Measurements from ENCODE around the gene FCGR2B.
"Not testable (repeated sequence)": the region's sequence is repeated elsewhere in the genome, so short reads cannot be mapped to it uniquely, and the experiment has no call there.

FCGR2B gene
- long read RNA-seq = 0 reads

GRCh38 chr1:161662684-161663339, at the start of gene FCGR2B:
Gene FCGR2B, plus strand, starts transcription at chr1:161663143. Its CDS starts 99 bp downstream, at chr1:161663242.
- not testable (repeated sequence) for H3K27me3 ChIP-seq (ENCODE audit: insufficient read depth, poor library complexity, severe bottlenecking); H3K27ac ChIP-seq (replicated peaks); H3K4me3 ChIP-seq (replicated peaks; ENCODE audit: insufficient read depth, low read length); DNase-seq (ENCODE audit: low read depth in 1 of 2, low spot score in 1 of 2)

- H3K27ac ChIP-seq (replicated peaks); H3K4me3 ChIP-seq (replicated peaks; ENCODE audit: insufficient read depth, low read length); DNase-seq (ENCODE audit: low read depth in 1 of 2, low spot score in 1 of 2); H3K27me3 ChIP-seq (ENCODE audit: insufficient read depth, poor library complexity, severe bottlenecking): not testable (repeated sequence)
Measured at GRCh38 chr1:161616417-161616816, 46.5 kb upstream of the FCGR2B start.

GRCh38 chr1:161618517-161618916, 44.4 kb upstream of the FCGR2B start:
- H3K27ac ChIP-seq (replicated peaks); H3K4me3 ChIP-seq (replicated peaks; ENCODE audit: insufficient read depth, low read length); H3K27me3 ChIP-seq (ENCODE audit: insufficient read depth, poor library complexity, severe bottlenecking); DNase-seq (ENCODE audit: low read depth in 1 of 2, low spot score in 1 of 2): not testable (repeated sequence)

- not testable (repeated sequence) for H3K27me3 ChIP-seq (ENCODE audit: insufficient read depth, poor library complexity, severe bottlenecking); H3K4me3 ChIP-seq (replicated peaks; ENCODE audit: insufficient read depth, low read length)
Measured at GRCh38 chr1:161620399-161620798, 42.5 kb upstream of the FCGR2B start.

GRCh38 chr1:161621181-161622000, 41.6 kb upstream of the FCGR2B start:
- H3K27ac ChIP-seq (replicated peaks) = peak overlapping the region; percentile 33
- peak overlapping the region; percentile 45 for H3K4me3 ChIP-seq (replicated peaks; ENCODE audit: insufficient read depth, low read length)
- peak in 1 of 2 experiments; percentile 62 for DNase-seq (ENCODE audit: low read depth in 1 of 2, low spot score in 1 of 2)
- H3K27me3 ChIP-seq (ENCODE audit: insufficient read depth, poor library complexity, severe bottlenecking) = not testable (repeated sequence)

More at GRCh38 chr1:161620399-161620798, 42.5 kb upstream of the FCGR2B start:
- DNase-seq (ENCODE audit: low read depth in 1 of 2, low spot score in 1 of 2); H3K27ac ChIP-seq (replicated peaks): not testable (repeated sequence)

GRCh38 chr1:161622054-161622453, 40.9 kb upstream of the FCGR2B start:
- Histone ChIP-seq H3K4me3 (replicated peaks; ENCODE audit: insufficient read depth, low read length) (peak overlapping the region; percentile 45), H3K27ac (replicated peaks) (peak overlapping the region; percentile 33)
- DNase-seq (ENCODE audit: low read depth in 1 of 2, low spot score in 1 of 2) = peak in 1 of 2 experiments; percentile 68
- H3K27me3 ChIP-seq (ENCODE audit: insufficient read depth, poor library complexity, severe bottlenecking) = not testable (repeated sequence)

- DNase-seq (ENCODE audit: low read depth in 1 of 2, low spot score in 1 of 2); H3K27ac ChIP-seq (replicated peaks); H3K27me3 ChIP-seq (ENCODE audit: insufficient read depth, poor library complexity, severe bottlenecking); H3K4me3 ChIP-seq (replicated peaks; ENCODE audit: insufficient read depth, low read length): not testable (repeated sequence)
Measured at GRCh38 chr1:161623401-161624051, 39.4 kb upstream of the FCGR2B start.

GRCh38 chr1:161624605-161625004, 38.3 kb upstream of the FCGR2B start:
- H3K27ac ChIP-seq (replicated peaks); DNase-seq (ENCODE audit: low read depth in 1 of 2, low spot score in 1 of 2); H3K27me3 ChIP-seq (ENCODE audit: insufficient read depth, poor library complexity, severe bottlenecking); H3K4me3 ChIP-seq (replicated peaks; ENCODE audit: insufficient read depth, low read length): not testable (repeated sequence)

- H3K27me3 ChIP-seq (ENCODE audit: insufficient read depth, poor library complexity, severe bottlenecking); H3K4me3 ChIP-seq (replicated peaks; ENCODE audit: insufficient read depth, low read length): not testable (repeated sequence)
- peak overlapping the region; percentile 51 for H3K27ac ChIP-seq (replicated peaks)
- DNase-seq (ENCODE audit: low read depth in 1 of 2, low spot score in 1 of 2) = peak in 1 of 2 experiments; percentile 53
Measured at GRCh38 chr1:161626445-161627146, 36.3 kb upstream of the FCGR2B start.

- not testable (repeated sequence) for H3K27ac ChIP-seq (replicated peaks); H3K27me3 ChIP-seq (ENCODE audit: insufficient read depth, poor library complexity, severe bottlenecking); DNase-seq (ENCODE audit: low read depth in 1 of 2, low spot score in 1 of 2); H3K4me3 ChIP-seq (replicated peaks; ENCODE audit: insufficient read depth, low read length)
Measured at GRCh38 chr1:161630128-161630742, 32.7 kb upstream of the FCGR2B start.
